ENCODE measurements around the gene C16orf74.

The C16orf74 gene

DNA sequence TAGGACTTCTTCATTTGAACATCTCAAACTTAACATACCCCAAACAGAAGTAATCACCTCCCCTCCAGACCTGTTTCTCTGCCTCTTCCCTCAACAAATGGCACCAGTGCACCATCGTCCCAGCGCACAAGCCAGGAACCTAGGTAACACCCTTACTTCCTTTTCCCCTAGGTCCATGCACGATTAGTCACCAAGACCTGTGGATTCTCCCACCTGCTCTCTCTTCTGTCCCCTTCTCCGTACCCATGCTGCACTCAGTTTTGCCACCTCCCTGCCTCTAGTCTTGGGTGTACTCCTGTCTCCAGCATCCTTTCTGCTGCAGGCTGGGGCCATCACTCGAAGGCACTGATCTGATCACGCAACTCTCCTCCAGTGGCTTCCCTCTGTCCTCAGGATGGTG, 45.3 kb upstream of the C16orf74 start:
- TF ChIP-seq, protein P1, sequence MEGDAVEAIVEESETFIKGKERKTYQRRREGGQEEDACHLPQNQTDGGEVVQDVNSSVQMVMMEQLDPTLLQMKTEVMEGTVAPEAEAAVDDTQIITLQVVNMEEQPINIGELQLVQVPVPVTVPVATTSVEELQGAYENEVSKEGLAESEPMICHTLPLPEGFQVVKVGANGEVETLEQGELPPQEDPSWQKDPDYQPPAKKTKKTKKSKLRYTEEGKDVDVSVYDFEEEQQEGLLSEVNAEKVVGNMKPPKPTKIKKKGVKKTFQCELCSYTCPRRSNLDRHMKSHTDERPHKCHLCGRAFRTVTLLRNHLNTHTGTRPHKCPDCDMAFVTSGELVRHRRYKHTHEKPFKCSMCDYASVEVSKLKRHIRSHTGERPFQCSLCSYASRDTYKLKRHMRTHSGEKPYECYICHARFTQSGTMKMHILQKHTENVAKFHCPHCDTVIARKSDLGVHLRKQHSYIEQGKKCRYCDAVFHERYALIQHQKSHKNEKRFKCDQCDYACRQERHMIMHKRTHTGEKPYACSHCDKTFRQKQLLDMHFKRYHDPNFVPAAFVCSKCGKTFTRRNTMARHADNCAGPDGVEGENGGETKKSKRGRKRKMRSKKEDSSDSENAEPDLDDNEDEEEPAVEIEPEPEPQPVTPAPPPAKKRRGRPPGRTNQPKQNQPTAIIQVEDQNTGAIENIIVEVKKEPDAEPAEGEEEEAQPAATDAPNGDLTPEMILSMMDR (IDR thresholded peaks at IDR 0.05), result no peak
- no peak for TF ChIP-seq ZFX (IDR thresholded peaks at IDR 0.05; ENCODE audit: borderline replicate concordance)
- no peak overlapping the region for H3K27ac ChIP-seq

DNA sequence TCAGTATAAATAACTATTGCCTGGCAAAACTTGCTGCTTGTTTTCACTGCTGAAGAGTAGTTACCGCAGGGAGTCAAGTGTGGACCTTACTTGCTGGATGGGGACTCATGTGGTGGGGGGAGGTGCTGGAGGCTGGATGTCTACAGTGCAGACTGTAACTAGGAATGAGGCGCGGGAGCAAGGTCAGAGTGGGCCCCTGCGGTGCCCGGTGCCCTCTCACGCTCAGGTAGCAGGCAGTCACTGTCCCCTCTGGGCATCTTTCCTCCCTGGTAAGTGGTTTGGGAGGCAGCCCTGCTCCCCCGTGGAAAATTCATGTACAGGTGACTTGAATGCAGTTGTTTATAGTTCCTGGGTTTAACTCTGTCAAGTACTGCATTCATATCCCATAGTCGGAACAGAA, 43.8 kb upstream of the C16orf74 start:
- H3K27ac ChIP-seq, result no peak overlapping the region
- TF ChIP-seq ZFX (IDR thresholded peaks at IDR 0.05; ENCODE audit: borderline replicate concordance), result no peak
- TF ChIP-seq, protein P1 (IDR thresholded peaks at IDR 0.05), result no peak

DNA sequence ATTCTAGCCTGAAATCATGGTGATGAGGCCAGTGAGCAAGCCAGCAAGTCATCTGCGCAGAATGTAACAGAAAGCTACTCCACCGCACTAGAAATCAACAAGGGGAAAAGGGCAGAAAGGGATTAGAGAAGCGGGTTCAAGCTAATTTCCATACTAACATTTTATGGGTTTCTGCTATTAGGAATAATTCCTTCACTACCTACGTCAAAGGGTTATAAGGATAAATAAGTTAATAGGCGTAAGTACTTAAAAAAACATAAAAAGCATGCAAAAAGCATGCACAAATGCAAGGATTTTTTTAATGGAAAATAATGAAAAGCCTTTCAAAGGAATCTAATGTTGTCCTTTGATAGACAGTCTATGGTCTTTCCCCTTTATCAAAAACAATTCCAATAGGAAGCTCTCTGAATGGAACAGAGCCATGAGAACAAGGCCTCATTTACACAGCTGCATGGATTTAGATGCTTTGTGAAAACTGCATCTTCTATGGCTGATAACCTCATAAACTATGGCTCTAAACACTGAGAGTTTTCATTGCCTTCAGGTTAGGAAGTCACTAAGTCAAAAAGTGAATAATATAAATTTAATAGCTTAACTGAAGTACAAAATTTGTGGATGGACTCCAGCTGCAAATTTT, 42.9 kb upstream of the C16orf74 start:
- TF ChIP-seq, protein P1 (IDR thresholded peaks at IDR 0.05), result no peak
- no peak for TF ChIP-seq ZFX (IDR thresholded peaks at IDR 0.05; ENCODE audit: borderline replicate concordance)
- H3K27ac ChIP-seq, result no peak overlapping the region

DNA sequence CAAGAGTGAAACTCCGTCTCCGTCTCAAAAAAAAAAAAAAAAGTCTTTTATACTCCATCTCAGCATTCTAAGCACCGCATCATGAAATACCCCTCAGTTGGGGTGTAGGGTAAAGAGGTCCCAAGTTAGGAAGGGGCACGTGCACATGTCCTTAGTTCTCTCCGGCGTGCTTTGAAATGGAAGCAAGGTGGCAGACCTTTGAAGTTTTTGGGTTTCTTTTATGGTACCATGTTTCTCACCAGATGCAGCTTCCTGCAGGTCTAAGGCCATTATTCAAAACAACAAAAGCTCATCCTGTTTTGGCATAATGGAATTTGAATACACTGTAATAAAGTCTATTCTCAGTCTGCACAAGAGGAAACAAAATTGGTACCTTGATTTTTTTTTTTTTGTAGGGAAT, 38.9 kb upstream of the C16orf74 start:
- no peak overlapping the region for H3K27ac ChIP-seq
- no peak for TF ChIP-seq ZFX (IDR thresholded peaks at IDR 0.05; ENCODE audit: borderline replicate concordance)
- TF ChIP-seq, protein P1 (IDR thresholded peaks at IDR 0.05), result no peak

DNA sequence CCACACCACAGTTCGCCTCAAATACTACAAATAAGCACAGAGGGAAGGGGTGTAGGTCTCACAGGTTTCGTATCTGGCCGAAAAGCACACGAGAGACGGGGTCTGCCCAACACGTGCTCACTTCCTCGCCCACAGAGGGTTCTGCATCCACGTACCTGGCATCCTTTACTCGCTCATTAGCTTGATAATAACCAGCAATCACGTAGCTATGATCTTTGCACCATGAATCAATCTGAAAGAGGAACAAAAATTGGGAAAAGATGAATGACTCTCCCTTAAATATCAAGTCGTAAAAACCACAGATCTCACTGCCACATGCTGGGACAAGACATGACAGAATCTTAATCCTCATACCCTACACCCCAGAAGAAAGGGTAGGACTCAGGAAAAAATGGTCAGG, 37.9 kb upstream of the C16orf74 start:
- H3K27ac ChIP-seq, result no peak overlapping the region
- TF ChIP-seq ZFX (IDR thresholded peaks at IDR 0.05; ENCODE audit: borderline replicate concordance), result no peak
- TF ChIP-seq, protein P1 (IDR thresholded peaks at IDR 0.05), result no peak

DNA sequence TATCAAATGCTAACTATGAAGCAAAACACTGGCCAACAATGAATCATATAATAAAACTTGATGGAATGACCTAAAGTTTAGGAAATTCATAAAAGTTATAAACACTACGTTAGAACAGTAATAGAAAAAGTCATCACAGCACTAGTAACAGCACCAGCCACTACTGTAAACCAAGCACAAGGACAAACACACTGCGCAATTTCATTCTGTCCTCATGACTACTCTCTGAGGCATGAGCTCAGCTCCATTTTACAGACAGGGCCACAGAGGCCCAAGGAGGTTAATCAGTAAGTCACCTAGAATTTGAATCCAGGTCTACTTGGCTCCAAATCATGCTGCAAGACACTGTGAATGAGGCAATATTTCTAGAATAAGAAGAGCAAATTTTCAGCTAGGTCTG, 35.0 kb upstream of the C16orf74 start:
- no peak for TF ChIP-seq ZFX (IDR thresholded peaks at IDR 0.05; ENCODE audit: borderline replicate concordance)
- TF ChIP-seq, protein P1 (IDR thresholded peaks at IDR 0.05), result no peak
- no peak overlapping the region for H3K27ac ChIP-seq

DNA sequence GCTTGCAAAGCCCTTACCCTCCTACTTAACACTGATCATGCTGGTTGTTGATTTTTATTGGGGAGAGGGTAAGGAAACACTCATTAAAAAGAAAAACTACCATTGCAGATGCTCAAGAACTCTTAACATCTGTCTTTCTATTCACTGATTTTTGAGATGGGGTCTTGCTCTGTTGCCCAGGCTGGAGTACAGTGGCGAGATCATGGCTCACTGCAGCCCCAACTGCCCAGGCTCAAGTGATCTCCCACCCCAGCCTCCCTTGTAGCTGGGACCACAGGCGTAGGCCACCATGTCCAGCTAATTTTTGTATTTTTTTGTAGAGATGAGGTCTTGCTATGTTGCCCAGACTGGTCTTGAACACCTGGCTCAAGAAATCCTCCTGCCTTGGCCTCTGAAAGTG, 33.9 kb upstream of the C16orf74 start:
- TF ChIP-seq ZFX (IDR thresholded peaks at IDR 0.05; ENCODE audit: borderline replicate concordance), result no peak
- TF ChIP-seq, protein P1 (IDR thresholded peaks at IDR 0.05), result no peak
- H3K27ac ChIP-seq, result no peak overlapping the region

Measured in 22Rv1 (cell line).